Activated CD8-positive, alpha-beta T cell treated with anti-CD3 and anti-CD28 coated beads, Interleukin-2, amount 10 ng/mL, durations not matched to agents 7 days and 5 days (primary cell): ENCODE measurements around the gene GPR162. TPM values are rescaled to one million over a fixed set of nuclear protein-coding genes. Genes with fewer than 3 reads are reported as not detected.

Experiments used
- ATAC-seq: fragments of 150-1000 bp; cut with Tn5 transposase; one replicate; pipeline ENCODE4 v1.10.0; 2021; ENCODE audit warnings: moderate library complexity
- CTCF ChIA-PET: fragments of 350-600 bp; sonication (Branson Sonifier 250); formaldehyde crosslinking; loops from one replicate; lab custom pipeline; 2021; ENCODE audit warnings: antibody characterized with exemption; lab: Charles Lee
- POLR2A ChIA-PET: fragments of 350-600 bp; sonication (Branson Sonifier 250); formaldehyde crosslinking; loops from one replicate; lab custom pipeline; 2021; ENCODE audit warnings: antibody characterized with exemption; lab: Charles Lee
- DNase-seq: peaks from one replicate; pipeline ENCODE4 v3.0.0-alpha.2; 2020
- H3K27ac Mint-ChIP-seq: one replicate; pipeline ENCODE4 v1.8.0; 2021; ENCODE audit warnings: mild to moderate bottlenecking, mixed read lengths
- H3K27me3 Mint-ChIP-seq: one replicate; pipeline ENCODE4 v1.8.0; 2021; ENCODE audit warnings: low read depth, mixed read lengths
- H3K36me3 Mint-ChIP-seq: one replicate; pipeline ENCODE4 v1.8.0; 2021; ENCODE audit warnings: low read depth, mixed read lengths
- H3K4me1 Mint-ChIP-seq: one replicate; pipeline ENCODE4 v1.8.0; 2021; ENCODE audit warnings: low read depth, mixed read lengths
- H3K4me3 Mint-ChIP-seq: one replicate; pipeline ENCODE4 v1.8.0; 2021; ENCODE audit warnings: mild to moderate bottlenecking, mixed read lengths
- H3K9me3 Mint-ChIP-seq: one replicate; pipeline ENCODE4 v1.8.0; 2022; ENCODE audit warnings: mixed read lengths; ENCODE audit not compliant: insufficient read depth
- total RNA-seq, 2 experiments: library from RNA; stranded (reverse); gene quantifications; one replicate each; pipeline ENCODE4 v1.2.3, GENCODE V29; 2021

Gene GPR162
- total RNA-seq, 2 experiments from 2014 or later = 0.13 to 0.34 TPM

GRCh38 chr12:6828781-6829535, 7.3 kb downstream of the GPR162 start:
- ChIA-PET POLR2A (interaction anchor here (0.7 to 1.6 kb wide), 7 partner anchors 22 to 209 kb away, joined by 3 to 6 read pairs (median 4); partner anchors contain the start of genes C12orf57, CDCA3, PTMS and RNU7-1), CTCF (interaction anchor here (0.9 to 10.3 kb wide), 7 partner anchors 37 to 208 kb away, joined by 3 to 116 read pairs (median 3); partner anchors contain the start of genes MLF2 and SPSB2)
- Mint-ChIP-seq H3K9me3 (no peaks in the 10 kb centered on the region), H3K4me1 (peaks cover 24% of the 10 kb centered on the region), H3K4me3 (peak overlapping the region; percentile 66), H3K27me3 (peaks cover 57% of the 10 kb centered on the region), H3K36me3 (no peaks in the 10 kb centered on the region), H3K27ac (no peak overlapping the region)
- DNase-seq = no peak
- peak; percentile 52 for ATAC-seq

GRCh38 chr12:6829536-6830220, 8.1 kb downstream of the GPR162 start:
- peaks cover 53% of the 10 kb centered on the region for H3K27me3 Mint-ChIP-seq
- H3K27ac Mint-ChIP-seq = no peak overlapping the region
- POLR2A ChIA-PET = interaction anchor here (0.7 to 1.5 kb wide), 5 partner anchors 32 to 140 kb away, joined by 3 to 6 read pairs (median 4); partner anchors contain the start of genes C12orf57, PTMS, RNU7-1 and ZNF384
- DNase-seq (no peak), ATAC-seq (no peak)
- no peaks in the 10 kb centered on the region for H3K9me3 Mint-ChIP-seq
- no peaks in the 10 kb centered on the region for H3K36me3 Mint-ChIP-seq
- H3K4me1 Mint-ChIP-seq = peaks cover 24% of the 10 kb centered on the region
- CTCF ChIA-PET = interaction anchor here (0.9 to 10.3 kb wide), 7 partner anchors 40 to 209 kb away, joined by 3 to 116 read pairs (median 3); partner anchors contain the start of genes MLF2 and SPSB2
- H3K4me3 Mint-ChIP-seq = peak overlapping the region; percentile 66

- Mint-ChIP-seq H3K9me3 (no peaks in the 10 kb centered on the region), H3K27ac (no peak overlapping the region), H3K4me1 (peaks cover 21% of the 10 kb centered on the region), H3K36me3 (no peaks in the 10 kb centered on the region), H3K27me3 (peaks cover 49% of the 10 kb centered on the region), H3K4me3 (no peak overlapping the region)
- ChIA-PET POLR2A (interaction anchor here (0.6 to 1.0 kb wide), 2 partner anchors 41 to 56 kb away, joined by 3 read pairs; no protein-coding TSS in a partner anchor), CTCF (interaction anchor here (1.1 kb wide), 3 partner anchors 61 to 77 kb away, joined by 3 to 5 read pairs (median 4); partner anchors contain the start of gene MLF2)
- DNase-seq (no peak), ATAC-seq (no peak)
Observed at GRCh38 chr12:6830286-6830890, 8.8 kb downstream of the GPR162 start.

- Mint-ChIP-seq H3K27ac (no peak overlapping the region), H3K36me3 (no peaks in the 10 kb centered on the region), H3K4me3 (no peak overlapping the region), H3K9me3 (no peaks in the 10 kb centered on the region), H3K4me1 (peaks cover 20% of the 10 kb centered on the region), H3K27me3 (peaks cover 46% of the 10 kb centered on the region)
- ChIA-PET CTCF (interaction anchor here (1.1 kb wide), 2 partner anchors 60 to 77 kb away, joined by 4 to 5 read pairs; partner anchors contain the start of gene MLF2), POLR2A (interaction anchor here (0.6 to 1.0 kb wide), 2 partner anchors 41 to 56 kb away, joined by 3 read pairs; no protein-coding TSS in a partner anchor)
- no peak for ATAC-seq
- DNase-seq = no peak
Observed at GRCh38 chr12:6830999-6831398, 9.4 kb downstream of the GPR162 start.

GRCh38 chr12:6831450-6831995, 9.9 kb downstream of the GPR162 start:
- Mint-ChIP-seq H3K4me3 (no peak overlapping the region), H3K4me1 (peaks cover 20% of the 10 kb centered on the region), H3K9me3 (no peaks in the 10 kb centered on the region), H3K27ac (no peak overlapping the region), H3K36me3 (no peaks in the 10 kb centered on the region), H3K27me3 (peaks cover 41% of the 10 kb centered on the region)
- DNase-seq = no peak
- CTCF ChIA-PET = interaction anchor here (4.1 to 9.2 kb wide), 2 partner anchors 18 to 78 kb away, joined by 35 to 130 read pairs; partner anchors contain the start of genes CDCA3, MLF2 and USP5
- POLR2A ChIA-PET = no interaction called here
- ATAC-seq = no peak

- Mint-ChIP-seq H3K4me1 (peaks cover 20% of the 10 kb centered on the region), H3K27ac (no peak overlapping the region), H3K27me3 (peaks cover 37% of the 10 kb centered on the region), H3K4me3 (no peak overlapping the region), H3K36me3 (no peaks in the 10 kb centered on the region), H3K9me3 (no peaks in the 10 kb centered on the region)
- ATAC-seq = no peak
- ChIA-PET CTCF (interaction anchor here (1.4 to 9.2 kb wide), 4 partner anchors 17 to 108 kb away, joined by 3 to 130 read pairs (median 20); partner anchors contain the start of genes CDCA3, COPS7A, MLF2 and PTMS), POLR2A (interaction anchor here (1.4 to 1.5 kb wide), 2 partner anchors 20 to 79 kb away, joined by 3 to 6 read pairs; partner anchors contain the start of genes MLF2 and USP5)
- no peak for DNase-seq
Observed at GRCh38 chr12:6832125-6832524, 10.5 kb downstream of the GPR162 start.

GRCh38 chr12:6833189-6833890, 11.7 kb downstream of the GPR162 start:
- Mint-ChIP-seq H3K36me3 (no peaks in the 10 kb centered on the region), H3K27me3 (peaks cover 28% of the 10 kb centered on the region), H3K9me3 (no peaks in the 10 kb centered on the region), H3K27ac (no peak overlapping the region), H3K4me1 (peaks cover 12% of the 10 kb centered on the region), H3K4me3 (no peak overlapping the region)
- ChIA-PET POLR2A (interaction anchor here (1.4 to 1.5 kb wide), 2 partner anchors 19 to 80 kb away, joined by 3 to 6 read pairs; partner anchors contain the start of genes MLF2 and USP5), CTCF (interaction anchor here (0.6 to 9.2 kb wide), 13 partner anchors 8 to 410 kb away, joined by 3 to 130 read pairs (median 13); partner anchors contain the start of genes CD4, CDCA3, COPS7A and GPR162)
- no peak for DNase-seq
- ATAC-seq = no peak

GRCh38 chr12:6834254-6834653, 12.6 kb downstream of the GPR162 start:
- Mint-ChIP-seq H3K27me3 (peaks cover 22% of the 10 kb centered on the region), H3K36me3 (no peaks in the 10 kb centered on the region), H3K4me3 (no peak overlapping the region), H3K27ac (no peak overlapping the region), H3K4me1 (peaks cover 7% of the 10 kb centered on the region), H3K9me3 (no peaks in the 10 kb centered on the region)
- ATAC-seq = no peak
- DNase-seq = no peak
- ChIA-PET POLR2A (interaction anchor here (1.0 to 1.1 kb wide), 2 partner anchors 10 to 17 kb away, joined by 3 to 4 read pairs; partner anchors contain the start of gene CDCA3), CTCF (interaction anchor here (0.6 to 9.2 kb wide), 20 partner anchors 9 to 410 kb away, joined by 3 to 130 read pairs (median 6); partner anchors contain the start of genes CD4, CDCA3, COPS7A and GPR162)

- Mint-ChIP-seq H3K4me3 (no peak overlapping the region), H3K27ac (no peak overlapping the region), H3K27me3 (peaks cover 17% of the 10 kb centered on the region), H3K4me1 (peaks cover 3% of the 10 kb centered on the region), H3K9me3 (no peaks in the 10 kb centered on the region), H3K36me3 (no peaks in the 10 kb centered on the region)
- DNase-seq = no peak
- ATAC-seq = no peak
- ChIA-PET CTCF (interaction anchor here (0.6 to 9.2 kb wide), 19 partner anchors 10 to 282 kb away, joined by 3 to 130 read pairs (median 6); partner anchors contain the start of genes CD4, CDCA3, COPS7A and GPR162), POLR2A (interaction anchor here (1.0 to 1.1 kb wide), 2 partner anchors 9 to 16 kb away, joined by 3 to 4 read pairs; partner anchors contain the start of gene CDCA3)
Observed at GRCh38 chr12:6834873-6835272, 13.3 kb downstream of the GPR162 start.

- ATAC-seq = no peak
Observed at GRCh38 chr12:6836851-6837250, 15.2 kb downstream of the GPR162 start.

More at GRCh38 chr12:6836851-6837250, 15.2 kb downstream of the GPR162 start:
- Mint-ChIP-seq H3K36me3 (no peaks in the 10 kb centered on the region), H3K4me1 (peaks cover 3% of the 10 kb centered on the region), H3K27me3 (peaks cover 3% of the 10 kb centered on the region), H3K4me3 (no peak overlapping the region), H3K27ac (no peak overlapping the region), H3K9me3 (no peaks in the 10 kb centered on the region)
- DNase-seq = no peak
- ChIA-PET POLR2A (interaction anchor here (0.5 kb wide), 1 partner anchor 27 kb away, joined by 3 read pairs; no protein-coding TSS in a partner anchor), CTCF (interaction anchor here (0.9 to 9.2 kb wide), 10 partner anchors 11 to 148 kb away, joined by 3 to 130 read pairs (median 4); partner anchors contain the start of genes CD4, CDCA3, GPR162 and MLF2)
